ENCODE measurements around the gene STKLD1. TPM values are rescaled to one million over a fixed set of nuclear protein-coding genes. Genes with fewer than 3 reads are reported as not detected.
"Not testable (repeated sequence)": the region's sequence is repeated elsewhere in the genome, so short reads cannot be mapped to it uniquely, and the experiment has no call there.

The STKLD1 gene
- total RNA-seq, 4 donors from 2014 or later = 0.38 TPM; not detected in 3

- intact Hi-C loops (cut with DNase I) = no loop called here
- Histone ChIP-seq H3K9me3 (no peaks in the 10 kb centered on the region), H3K27ac (no peak overlapping the region), H3K4me1 (peaks cover 6 to 17% (median 9%) of the 10 kb centered on the region in 3 donors), H3K4me3 (no peak overlapping the region), H3K27me3 (peaks cover 0 to 56% (median 0%) of the 10 kb centered on the region in 4 donors), H3K36me3 (no peaks in the 10 kb centered on the region)
- DNase-seq = no peak
- 83 to 92% methylated on average over 4 to 6 of the region's 7 CpGs for WGBS, 2 donors
- TF ChIP-seq POLR2A (IDR thresholded peaks at IDR 0.05) = no peak
- TF ChIP-seq CTCF (IDR thresholded peaks at IDR 0.05) = no peak
Observed at GRCh38 chr9:133390713-133391112, 14.5 kb downstream of the STKLD1 start.

- H3K4me1 ChIP-seq = peaks cover 6 to 17% (median 9%) of the 10 kb centered on the region in 3 donors
- no CpG with 5 or more reads among the region's 4 CpGs for WGBS, 2 donors
- H3K9me3 ChIP-seq; H3K27ac ChIP-seq; intact Hi-C loops (cut with DNase I); H3K36me3 ChIP-seq; DNase-seq; H3K4me3 ChIP-seq: not testable (repeated sequence)
- peaks cover 0 to 59% (median 0%) of the 10 kb centered on the region in 4 donors for H3K27me3 ChIP-seq
Observed at GRCh38 chr9:133391449-133391848, 15.3 kb downstream of the STKLD1 start.

GRCh38 chr9:133392308-133392707 lies 16.1 kb downstream of the STKLD1 start:
- H3K9me3 ChIP-seq; H3K36me3 ChIP-seq; DNase-seq; H3K4me3 ChIP-seq; H3K27ac ChIP-seq; intact Hi-C loops (cut with DNase I): not testable (repeated sequence)
- Histone ChIP-seq H3K27me3 (peaks cover 0 to 68% (median 0%) of the 10 kb centered on the region in 4 donors), H3K4me1 (peaks cover 2 to 11% (median 6%) of the 10 kb centered on the region in 3 donors)
- WGBS, 2 donors = 100% methylated on average over 3 of the region's 3 CpGs; no CpG with 5 or more reads in 1 of the 2 donors

GRCh38 chr9:133393399-133393798 lies 17.2 kb downstream of the STKLD1 start:
- DNase-seq = no peak
- WGBS, 2 donors = 92 to 94% methylated on average over 3 of the region's 3 CpGs
- Histone ChIP-seq H3K9me3 (no peaks in the 10 kb centered on the region), H3K27me3 (peaks cover 0 to 79% (median 0%) of the 10 kb centered on the region in 4 donors), H3K36me3 (no peaks in the 10 kb centered on the region), H3K27ac (no peak overlapping the region), H3K4me3 (no peak overlapping the region), H3K4me1 (no peaks in the 10 kb centered on the region)
- TF ChIP-seq POLR2A (IDR thresholded peaks at IDR 0.05) = no peak
- TF ChIP-seq CTCF (IDR thresholded peaks at IDR 0.05) = no peak
- intact Hi-C loops (cut with DNase I) = no loop called here

- H3K9me3 ChIP-seq = no peaks in the 10 kb centered on the region
- H3K36me3 ChIP-seq = no peaks in the 10 kb centered on the region
- no peak overlapping the region for H3K27ac ChIP-seq
- H3K4me3 ChIP-seq = no peak overlapping the region
- intact Hi-C loops (cut with DNase I) = no loop called here
- no peak for DNase-seq
- H3K27me3 ChIP-seq = peaks cover 0 to 72% (median 0%) of the 10 kb centered on the region in 4 donors
- 57 to 69% methylated on average over 2 to 3 of the region's 8 CpGs for WGBS, 2 donors
- TF ChIP-seq POLR2A (IDR thresholded peaks at IDR 0.05) (no peak), CTCF (IDR thresholded peaks at IDR 0.05) (no peak)
- H3K4me1 ChIP-seq = peaks cover 0 to 6% (median 0%) of the 10 kb centered on the region in 3 donors
Observed at GRCh38 chr9:133394687-133395271, 18.6 kb downstream of the STKLD1 start.

- Histone ChIP-seq H3K4me1 (peaks cover 0 to 6% (median 0%) of the 10 kb centered on the region in 3 donors), H3K4me3 (no peak overlapping the region), H3K27me3 (peaks cover 0 to 60% (median 0%) of the 10 kb centered on the region in 4 donors), H3K9me3 (no peaks in the 10 kb centered on the region), H3K27ac (no peak overlapping the region), H3K36me3 (peaks cover 0 to 11% (median 0%) of the 10 kb centered on the region in 3 donors)
- 35 to 43% methylated on average over 6 to 7 of the region's 14 CpGs for WGBS, 2 donors
- TF ChIP-seq POLR2A (IDR thresholded peaks at IDR 0.05) = no peak
- peak in 1 of 6 experiments; percentile 9 for TF ChIP-seq CTCF (IDR thresholded peaks at IDR 0.05)
- no peak for DNase-seq
- intact Hi-C loops (cut with DNase I) = no loop called here
Observed at GRCh38 chr9:133396952-133397351, 20.8 kb downstream of the STKLD1 start.

Measured in esophagus squamous epithelium (tissue), 5 donors.